Omental fat pad (tissue), 4 donors: Measurements from ENCODE around the gene CSNK2A1. TPM values are rescaled to one million over a fixed set of nuclear protein-coding genes. Genes with fewer than 3 reads are reported as not detected.

ENCODE experiments used
- ATAC-seq: fragments of 150-250 bp; one replicate; pipeline ENCODE4 v1.9.1; 2016; ENCODE audit warnings: mild to moderate bottlenecking, moderate library complexity; ENCODE audit not compliant: low FRiP score
- DNase-seq: peaks from one replicate; pipeline ENCODE4 v3.0.0-alpha.2; 2019; ENCODE audit warnings: low spot score
- CTCF ChIP-seq, 3 donors: fragments of 450-650 bp; IDR thresholded peaks; one replicate each; pipeline ENCODE4 v1.5.1; 2016 to 2017; ENCODE audit warnings: antibody characterized with exemption in 3 of 3, mild to moderate bottlenecking in 3 of 3, moderate library complexity in 2 of 3
- small RNA-seq: library from RNA; depleted of rRNA; stranded (forward); fragments of <200 nt; gene quantifications from one replicate; pipeline ENCODE3, GENCODE V24; 2016
- total RNA-seq, 4 donors: library from RNA; depleted of rRNA; stranded (reverse); fragments of >200 nt; gene quantifications; one replicate each; pipeline ENCODE4 v1.1.0, GENCODE V29; 2016

Gene CSNK2A1
- total RNA-seq, 4 donors from 2014 or later, result 67.3 to 94.8 (median 84.7) TPM

DNA sequence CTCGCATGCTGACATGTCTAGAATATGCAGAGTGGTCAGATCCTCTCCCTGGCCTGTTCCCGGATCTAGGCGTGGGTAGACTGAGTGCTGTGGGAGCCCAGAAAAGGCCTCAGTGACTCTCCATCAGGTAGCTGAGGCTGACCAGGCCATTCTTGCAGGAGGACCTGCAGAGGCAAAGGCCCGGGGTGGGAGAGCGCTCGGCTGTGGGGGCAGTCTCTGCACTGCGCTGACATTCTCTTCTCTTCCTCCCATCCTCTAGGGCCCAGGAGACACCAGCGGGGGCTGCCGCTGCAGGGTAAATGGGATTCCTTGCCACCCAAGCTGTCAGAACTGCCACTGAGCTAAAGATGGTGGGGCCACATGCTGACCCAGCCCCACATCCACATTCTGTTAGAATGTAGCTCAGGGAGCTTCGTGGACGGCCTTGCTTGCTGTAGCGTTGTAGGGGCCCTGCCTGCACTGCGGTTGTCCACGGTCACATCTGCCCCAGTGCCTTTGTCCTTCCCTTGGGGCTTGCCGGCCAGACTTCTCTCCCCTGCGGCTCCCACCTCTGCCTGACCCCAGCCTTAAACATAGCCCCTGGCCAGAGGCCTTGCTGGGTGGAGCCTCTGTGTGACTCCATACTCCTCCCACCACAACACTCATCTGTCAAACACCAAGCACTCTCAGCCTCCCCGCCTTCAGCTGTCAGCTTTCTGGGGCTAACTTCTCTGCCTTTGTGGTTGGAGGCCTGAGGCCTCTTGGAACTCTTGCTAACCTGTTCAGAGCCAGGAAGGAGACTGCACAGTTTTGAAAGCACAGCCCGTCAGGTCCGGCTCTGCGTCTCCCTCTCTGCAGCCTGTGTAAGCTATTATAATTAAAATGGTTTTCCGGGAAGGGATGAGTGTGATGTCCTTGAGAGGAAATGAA is 113.2 kb downstream of the CSNK2A1 start:
- no peak for ATAC-seq
- no peak for TF ChIP-seq CTCF (IDR thresholded peaks at IDR 0.05)
- DNase-seq, result no peak

- no peak for DNase-seq
- ATAC-seq, result no peak
- TF ChIP-seq CTCF (IDR thresholded peaks at IDR 0.05), result no peak
These were observed 114.9 kb downstream of the CSNK2A1 start for GRCh38 chr20:428658-429200.

GRCh38 chr20:427849-428657 is 115.5 kb downstream of the CSNK2A1 start:
- no peak for TF ChIP-seq CTCF (IDR thresholded peaks at IDR 0.05)
- DNase-seq, result no peak
- no peak for ATAC-seq

GRCh38 chr20:427401-427800 is 116.2 kb downstream of the CSNK2A1 start:
- ATAC-seq (no peak), DNase-seq (no peak)
- no peak for TF ChIP-seq CTCF (IDR thresholded peaks at IDR 0.05)

DNA sequence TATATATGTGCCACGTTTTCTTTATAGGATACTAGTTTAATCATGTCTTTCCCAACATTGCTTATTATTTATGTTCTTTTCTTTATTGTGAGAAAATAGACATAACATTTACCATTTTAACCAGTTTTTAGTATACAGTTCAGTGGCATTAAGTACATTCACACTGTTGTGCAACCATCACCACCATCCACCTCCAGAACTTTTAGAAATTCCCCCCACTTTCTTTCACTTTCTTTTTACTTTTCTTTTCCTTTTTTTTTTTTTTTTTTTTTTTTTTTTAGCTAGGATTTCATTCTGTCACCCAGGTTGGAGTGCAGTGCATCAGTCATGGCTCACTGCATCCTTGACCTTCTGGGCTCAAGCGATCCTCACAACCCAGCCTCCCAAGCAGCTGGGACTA is 117.0 kb downstream of the CSNK2A1 start:
- DNase-seq (no peak), ATAC-seq (no peak)
- no peak for TF ChIP-seq CTCF (IDR thresholded peaks at IDR 0.05)

Small RNA genes lying within 50 kb of the gene (small RNA-seq; reads per million reads assigned to genes)
- gene RF00019, result not detected

Other genes starting within 250 kb of the CSNK2A1 start
- gene ZCCHC3, start 246.2 kb downstream of the CSNK2A1 start, total RNA-seq, result 10 to 100 TPM; 10.5 to 20.1 (median 12.6) TPM
- gene SOX12, start 218.2 kb downstream of the CSNK2A1 start, total RNA-seq, result 1 to 10 TPM; 2.0 to 3.3 (median 2.5) TPM
- 10 to 100 TPM; 12.6 to 19.1 (median 15.8) TPM for gene NRSN2, start 196.7 kb downstream of the CSNK2A1 start, total RNA-seq
- 10 to 100 TPM in 1 of 4 donors, 1 to 10 TPM in 3; 5.5 to 10.6 (median 6.2) TPM for gene TRIB3, start 163.0 kb downstream of the CSNK2A1 start, total RNA-seq
- gene RBCK1, start 135.5 kb downstream of the CSNK2A1 start, total RNA-seq, result 10 to 100 TPM; 49.9 to 88.1 (median 52.9) TPM
- gene TBC1D20, start 81.3 kb downstream of the CSNK2A1 start, total RNA-seq, result 10 to 100 TPM; 37.2 to 60.6 (median 53.3) TPM
- gene TCF15, start 66.5 kb upstream of the CSNK2A1 start, total RNA-seq, result 10 to 100 TPM in 1 of 4 donors, 1 to 10 TPM in 3; 1.2 to 13.2 (median 2.6) TPM
- gene SRXN1, start 109.4 kb upstream of the CSNK2A1 start, total RNA-seq, result 10 to 100 TPM; 43.4 to 62.4 (median 48.5) TPM
- not detected for gene SCRT2, start 132.0 kb upstream of the CSNK2A1 start, total RNA-seq
- gene SLC52A3, start 224.7 kb upstream of the CSNK2A1 start, total RNA-seq, result 1 to 10 TPM in 3 of 4 donors, under 1 TPM in 1; 0.84 to 3.3 (median 1.8) TPM